GM21390 (cell line): ENCODE data around the gene SRSF7.
"Not testable (repeated sequence)": the region's sequence is repeated elsewhere in the genome, so short reads cannot be mapped to it uniquely, and the experiment has no call there.

ENCODE experiments used
- ATAC-seq: cut with Tn5 transposase; IDR thresholded peaks from one replicate; pipeline ENCODE4 v1.9.1; 2021; ENCODE audit not compliant: unreplicated experiment

The SRSF7 gene

DNA sequence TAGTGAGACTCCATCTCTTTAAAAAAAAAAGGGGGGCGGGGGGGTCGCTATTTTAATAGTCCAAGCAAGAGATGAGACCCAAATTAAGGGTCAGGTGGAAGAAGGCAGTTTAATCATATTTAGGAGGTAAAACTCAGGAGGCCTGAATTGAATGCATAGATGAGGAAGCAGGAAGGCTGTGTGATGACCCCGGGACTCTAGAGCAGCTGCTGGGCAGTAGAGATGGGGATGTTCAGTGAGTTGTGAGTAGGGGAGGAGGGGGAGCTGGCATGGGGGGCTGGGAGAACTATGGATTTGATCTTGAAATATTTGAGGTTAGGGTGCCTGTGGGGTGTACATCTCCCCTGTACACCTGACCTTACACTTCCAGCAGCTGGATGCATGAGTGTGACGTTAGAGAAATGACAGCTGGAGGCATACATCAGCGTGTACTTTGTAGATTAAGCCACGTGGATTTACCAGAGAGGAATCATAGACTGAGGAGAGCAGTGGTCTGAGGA, 44.3 kb downstream of the SRSF7 start:
- no peak for ATAC-seq

GRCh38 chr2:38704664-38705063, 46.5 kb downstream of the SRSF7 start:
- no peak for ATAC-seq

DNA sequence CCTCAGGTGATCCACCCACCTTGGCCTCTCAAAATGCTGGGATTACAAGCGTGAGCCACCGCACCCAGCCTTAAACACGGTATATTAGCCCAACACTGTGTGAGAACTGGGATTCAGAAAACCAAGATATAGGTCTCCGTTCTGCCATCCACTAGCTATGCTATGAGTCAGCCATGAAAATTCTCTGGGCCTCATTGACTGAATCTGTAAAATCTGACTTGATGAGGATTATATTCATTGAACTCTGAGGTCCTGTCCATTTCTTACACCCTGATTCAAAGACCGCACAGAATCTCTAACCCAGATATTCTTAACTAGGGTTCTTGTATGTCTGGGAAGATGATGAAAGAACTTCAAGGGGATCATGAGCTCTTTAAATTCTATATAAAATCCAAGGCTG, 47.8 kb downstream of the SRSF7 start:
- not testable (repeated sequence) for ATAC-seq

DNA sequence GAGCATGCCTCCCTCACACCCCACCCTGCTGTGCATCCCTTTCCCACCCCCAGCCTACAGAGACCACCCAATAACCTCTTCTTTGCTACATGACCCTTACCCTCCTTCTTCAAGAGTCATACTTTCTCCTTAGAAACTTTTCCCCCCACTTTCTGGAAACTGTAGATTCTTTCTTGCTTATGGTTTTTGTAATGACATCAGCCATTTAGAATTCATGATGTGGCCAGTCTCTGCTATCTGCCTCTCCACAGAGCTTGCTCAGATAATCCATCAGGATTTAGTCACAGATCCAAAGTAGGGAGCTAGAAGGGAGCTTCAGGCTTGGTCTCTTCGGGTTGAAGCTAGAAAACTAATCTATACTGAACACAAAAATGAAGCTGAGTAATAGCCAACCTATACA, 48.7 kb downstream of the SRSF7 start:
- ATAC-seq: no peak

DNA sequence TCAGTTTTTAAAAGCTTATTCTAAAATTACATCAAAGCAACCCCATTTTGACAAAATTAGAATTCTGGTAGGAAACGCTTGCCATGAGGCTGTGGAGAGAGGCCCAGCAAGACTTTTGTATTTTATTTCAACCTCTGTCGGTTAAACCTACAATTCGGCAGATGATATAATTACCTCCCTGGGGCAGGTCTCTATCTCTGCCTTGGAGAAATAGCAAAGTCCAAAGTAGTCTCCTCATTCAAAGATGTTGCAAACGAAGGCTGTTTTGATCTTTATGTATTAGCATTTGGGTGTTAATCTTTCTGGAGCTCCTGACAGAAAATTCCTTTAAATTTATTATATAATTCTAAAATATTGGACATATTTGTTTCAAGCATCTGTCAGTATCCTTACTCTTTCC, 49.6 kb downstream of the SRSF7 start:
- no peak for ATAC-seq

DNA sequence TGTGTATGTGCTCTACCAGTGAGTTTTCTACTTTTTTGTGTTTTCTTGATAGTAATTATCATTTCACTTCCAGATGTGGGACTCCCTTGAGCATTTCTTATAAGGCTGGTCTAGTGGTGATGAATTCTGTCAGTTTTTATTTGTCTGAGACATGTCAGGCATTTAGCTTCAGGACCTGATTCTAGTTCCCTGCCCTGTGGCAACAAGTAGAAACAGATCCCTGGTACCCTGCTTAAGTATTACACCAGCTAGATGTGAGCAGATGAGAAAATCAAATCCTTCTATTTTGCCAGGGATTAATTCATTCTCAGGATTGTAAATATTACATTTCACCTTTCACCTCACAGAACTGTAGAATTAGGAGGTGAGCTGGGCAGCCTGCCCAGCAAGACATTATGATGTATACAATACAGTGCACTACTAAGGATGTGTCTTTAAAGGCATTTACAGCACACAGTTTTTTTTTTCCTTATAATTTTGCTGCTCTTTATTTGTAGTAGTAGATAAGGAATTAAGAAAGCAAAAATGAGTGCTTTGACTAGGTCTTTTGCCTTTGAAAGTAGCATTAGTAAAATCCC, 50.2 kb downstream of the SRSF7 start:
- ATAC-seq: no peak

- no peak for ATAC-seq
These were observed 50.9 kb downstream of the SRSF7 start for GRCh38 chr2:38700113-38700785.

DNA sequence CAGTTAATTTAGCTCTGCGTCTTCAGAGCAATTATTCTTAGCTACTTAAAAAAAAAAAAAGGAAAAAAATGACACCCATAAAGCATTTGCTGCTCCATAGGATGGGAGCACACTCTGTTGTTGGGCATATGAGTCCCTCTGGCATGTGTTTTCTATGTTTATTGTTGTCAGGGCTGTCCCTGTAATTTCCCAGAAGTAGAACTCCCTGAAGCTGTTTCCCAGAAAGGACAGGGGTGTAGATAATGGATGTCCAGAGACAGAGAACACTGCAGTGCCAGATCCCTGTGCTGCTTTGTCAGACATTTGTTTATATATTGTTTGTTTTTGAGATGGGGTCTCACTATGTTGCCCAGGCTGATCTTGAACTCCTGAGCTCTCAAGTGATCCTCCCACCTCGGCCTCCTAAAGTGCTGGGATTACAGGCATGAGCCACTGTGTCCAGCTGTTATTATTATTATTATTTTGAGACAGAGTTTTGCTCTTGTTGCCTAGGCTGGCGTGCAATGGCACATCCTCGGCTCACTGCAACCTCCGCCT, 52.6 kb downstream of the SRSF7 start:
- ATAC-seq: no peak

DNA sequence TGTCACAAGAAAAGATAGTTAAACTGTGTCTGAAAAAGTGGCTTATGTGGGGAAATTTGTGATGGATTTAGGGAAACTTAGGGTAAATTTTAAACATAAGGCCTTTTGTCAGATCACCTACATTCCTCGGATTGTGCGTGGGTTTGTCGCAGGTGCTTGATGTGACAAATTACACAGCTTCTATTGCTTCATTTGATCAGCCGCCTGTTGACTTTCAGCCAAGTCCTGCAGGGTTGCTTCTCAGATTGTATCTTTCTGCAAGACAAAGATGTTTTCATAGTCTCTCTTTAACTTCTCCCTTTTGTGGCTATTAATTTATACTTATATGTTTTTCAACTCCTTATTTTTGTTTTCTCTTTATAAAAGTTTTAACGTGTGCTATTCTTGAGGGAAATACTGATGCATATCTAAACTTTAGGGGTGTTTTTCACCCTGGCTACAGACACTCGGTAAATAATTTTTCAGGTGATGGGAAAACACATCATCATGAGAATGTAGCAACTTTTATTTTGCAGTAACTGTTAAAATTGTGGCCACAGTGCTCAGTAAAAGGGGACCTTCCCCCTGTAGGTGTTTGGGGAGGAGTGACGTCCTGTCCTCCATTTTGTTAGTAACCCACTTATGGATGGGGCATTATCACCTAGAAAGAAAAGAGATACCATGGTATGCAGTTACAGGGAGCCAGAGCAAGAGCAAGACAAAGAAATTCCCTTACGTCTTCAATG, 53.9 kb downstream of the SRSF7 start:
- no peak for ATAC-seq
